Stimulated activated CD8-positive, alpha-beta memory T cell treated with anti-CD3 and anti-CD28 coated beads, Interleukin-15, amount 100 ng/mL, for 4 hours (primary cell): ENCODE measurements around the gene ZNF138.
A peak's percentile ranks its signal among the peaks of the same experiment; 100 is the strongest.
"Not testable (repeated sequence)": the region's sequence is repeated elsewhere in the genome, so short reads cannot be mapped to it uniquely, and the experiment has no call there.

ENCODE experiments used
- DNase-seq, 2 donors: peaks; one replicate each; pipeline ENCODE4 v3.0.0-alpha.2; 2020; ENCODE audit warnings: low read depth in 2 of 2

ZNF138 gene

GRCh38 chr7:64794171-64794844 lies at the start of gene ZNF138:
TSS of gene ZNF138 (plus strand) at chr7:64794428. CDS start at chr7:64794569, 141 bp downstream.
- peak; percentile 78 to 87 for DNase-seq

GRCh38 chr7:64744680-64745079 lies 49.5 kb upstream of the ZNF138 start:
- no peak for DNase-seq

GRCh38 chr7:64747802-64748201 lies 46.4 kb upstream of the ZNF138 start:
- DNase-seq, result no peak

- DNase-seq, result no peak
These were observed 41.2 kb upstream of the ZNF138 start for GRCh38 chr7:64753032-64753431.

GRCh38 chr7:64755865-64756264 lies 38.4 kb upstream of the ZNF138 start:
- DNase-seq, result no peak

GRCh38 chr7:64758151-64758550 lies 36.1 kb upstream of the ZNF138 start:
- DNase-seq, result no peak

- DNase-seq, result no peak
These were observed 25.4 kb upstream of the ZNF138 start for GRCh38 chr7:64768824-64769223.

- no peak for DNase-seq
These were observed 19.9 kb upstream of the ZNF138 start for GRCh38 chr7:64774204-64774842.

GRCh38 chr7:64775289-64775688 lies 18.9 kb upstream of the ZNF138 start:
- DNase-seq, result no peak

- DNase-seq, result not testable (repeated sequence)
These were observed 9.4 kb upstream of the ZNF138 start for GRCh38 chr7:64784842-64785241.

GRCh38 chr7:64787295-64787694 lies 6.9 kb upstream of the ZNF138 start:
- DNase-seq, result no peak

- DNase-seq, result not testable (repeated sequence)
These were observed 5.0 kb upstream of the ZNF138 start for GRCh38 chr7:64789241-64789640.

- no peak for DNase-seq
These were observed 997 bp upstream of the ZNF138 start for GRCh38 chr7:64793106-64793755.

GRCh38 chr7:64795176-64795575 lies 948 bp downstream of the ZNF138 start:
- DNase-seq, result no peak

- DNase-seq, result not testable (repeated sequence)
These were observed 4.9 kb downstream of the ZNF138 start for GRCh38 chr7:64799169-64799568.

- no peak for DNase-seq
These were observed 8.5 kb downstream of the ZNF138 start for GRCh38 chr7:64802699-64803098.

GRCh38 chr7:64807731-64808365 lies 13.6 kb downstream of the ZNF138 start:
- no peak for DNase-seq

GRCh38 chr7:64811767-64812166 lies 17.5 kb downstream of the ZNF138 start:
- DNase-seq, result no peak

- DNase-seq, result no peak
These were observed 36.7 kb downstream of the ZNF138 start for GRCh38 chr7:64830926-64831325.

GRCh38 chr7:64832136-64832535 lies 37.9 kb downstream of the ZNF138 start:
- no peak for DNase-seq

- no peak for DNase-seq
These were observed 40.8 kb downstream of the ZNF138 start for GRCh38 chr7:64834989-64835388.

GRCh38 chr7:64835856-64836255 lies 41.6 kb downstream of the ZNF138 start:
- not testable (repeated sequence) for DNase-seq
